Endothelial cell of umbilical vein (primary cell): ENCODE measurements around the gene OSBPL9. TPM values are rescaled to one million over a fixed set of nuclear protein-coding genes. Genes with fewer than 3 reads are reported as not detected.
"Not testable (repeated sequence)": the region's sequence is repeated elsewhere in the genome, so short reads cannot be mapped to it uniquely, and the experiment has no call there.

ENCODE experiments used
- BruUV-seq: library from RNA; stranded (reverse); fragments of 400-500 nt; replicated peaks from 2 replicates; lab custom pipeline; 2021; lab: Mats Ljungman, UMichigan
- CTCF ChIA-PET: fragments of 300-600, 350-600 bp; sonication (Branson Sonifier 250); formaldehyde crosslinking; loops from one replicate; lab custom pipeline; 2021; ENCODE audit warnings: antibody characterized with exemption, inconsistent platforms; lab: Charles Lee
- POLR2A ChIA-PET: fragments of 300-600, 350-600 bp; sonication (Branson Sonifier 250); formaldehyde crosslinking; loops from one replicate; lab custom pipeline; 2021; ENCODE audit warnings: antibody characterized with exemption, inconsistent platforms; lab: Charles Lee
- DNase-seq: peaks from one replicate; pipeline ENCODE4 v3.0.0-alpha.2; 2011; ENCODE audit warnings: low read depth, low spot score
- FAIRE-seq: peaks from 2 replicates; lab custom pipeline; 2011; peaks lifted over from hg19 to GRCh38; lab: Jason Lieb, UNC
- H2AFZ ChIP-seq: 2 replicates; pipeline ENCODE4 v1.6.0; 2012; ENCODE audit warnings: low read depth, low read length, control low read depth, inconsistent platforms
- H3K27ac ChIP-seq: 2 replicates; pipeline ENCODE4 v1.5.1; 2011; ENCODE audit warnings: low read depth, mild to moderate bottlenecking, control low read depth, low read length, moderate library complexity; ENCODE audit not compliant: insufficient read depth
- H3K27me3 ChIP-seq, 2 experiments: 2 replicates each; pipeline versions ENCODE4 v1.6.0 to v1.6.1; 2011; ENCODE audit warnings: low read length in 2 of 2, mixed read lengths in 1 of 2; ENCODE audit not compliant: control insufficient read depth in 2 of 2, insufficient read depth in 2 of 2
- H3K36me3 ChIP-seq, 2 experiments: 2 replicates in 1 of 2; 3 replicates in 1 of 2; pipeline ENCODE4 v1.5.1; 2011; ENCODE audit warnings: low read length in 2 of 2, mild to moderate bottlenecking in 1 of 2, moderate library complexity in 1 of 2; ENCODE audit not compliant: control insufficient read depth in 2 of 2, insufficient read depth in 2 of 2; ENCODE audit errors: extremely low read depth in 1 of 2
- H3K4me1 ChIP-seq: 3 replicates; pipeline ENCODE4 v1.5.1; 2011; ENCODE audit warnings: mild to moderate bottlenecking, low read length; ENCODE audit not compliant: control insufficient read depth, insufficient read depth; ENCODE audit errors: extremely low read depth
- H3K4me2 ChIP-seq: 2 replicates; pipeline ENCODE4 v1.6.1; 2011; ENCODE audit warnings: low read length, control low read depth, mixed read lengths; ENCODE audit not compliant: insufficient read depth
- H3K4me3 ChIP-seq, 3 experiments: fragments of 200-600 bp in 1 of 3; sonication (generic), shearing (Covaris generic) in 1 of 3; replicated peaks in 1 of 3; 2 replicates each; pipeline ENCODE4 v1.5.1; 2011 to 2016; ENCODE audit warnings: control low read depth in 3 of 3, low read length in 3 of 3, mild to moderate bottlenecking in 2 of 3, inconsistent platforms in 1 of 3, low read depth in 1 of 3, moderate library complexity in 1 of 3; ENCODE audit not compliant: insufficient read depth in 1 of 3
- H3K79me2 ChIP-seq: 2 replicates; pipeline ENCODE4 v1.6.0; 2012; ENCODE audit warnings: low read length, inconsistent platforms; ENCODE audit not compliant: control insufficient read depth, insufficient read depth
- H3K9ac ChIP-seq: replicated peaks from 2 replicates; pipeline ENCODE3; 2011; ENCODE audit warnings: low read length, control low read depth; ENCODE audit not compliant: insufficient read depth; ENCODE audit errors: extremely low read depth
- H3K9me1 ChIP-seq: replicated peaks from 3 replicates; pipeline ENCODE4 v1.6.0; 2011; ENCODE audit warnings: mild to moderate bottlenecking, low read length; ENCODE audit not compliant: control insufficient read depth, insufficient read depth; ENCODE audit errors: extremely low read depth
- H3K9me3 ChIP-seq: replicated peaks from 2 replicates; pipeline ENCODE4 v1.5.1; 2012; ENCODE audit warnings: low read length, inconsistent platforms; ENCODE audit not compliant: control insufficient read depth, insufficient read depth
- H4K20me1 ChIP-seq: replicated peaks from 2 replicates; pipeline ENCODE3; 2011; ENCODE audit warnings: mild to moderate bottlenecking, low read length; ENCODE audit not compliant: control insufficient read depth, insufficient read depth; ENCODE audit errors: extremely low read depth
- CTCF ChIP-seq, 2 donors: IDR thresholded peaks; 1 replicate in 1 of 2; 2 replicates in 1 of 2; pipeline ENCODE4 v1.5.1; 2011; ENCODE audit warnings: low read length in 2 of 2, mild to moderate bottlenecking in 2 of 2, moderate library complexity in 2 of 2, control low read depth in 1 of 2, inconsistent platforms in 1 of 2, low read depth in 1 of 2; ENCODE audit not compliant: insufficient read depth in 1 of 2; ENCODE audit errors: extremely low read depth in 1 of 2
- EZH2 ChIP-seq: IDR thresholded peaks from 2 replicates; pipeline ENCODE4 v1.6.1; 2012; ENCODE audit warnings: borderline replicate concordance, low read depth, mild to moderate bottlenecking, moderate library complexity, low read length, inconsistent platforms; ENCODE audit not compliant: severe bottlenecking
- FOS ChIP-seq: IDR thresholded peaks from 2 replicates; pipeline ENCODE4 v1.6.1; 2011; ENCODE audit warnings: mild to moderate bottlenecking, low read length, moderate library complexity, borderline replicate concordance; ENCODE audit not compliant: insufficient read depth
- GATA2 ChIP-seq: IDR thresholded peaks from 2 replicates; pipeline ENCODE4 v1.7.0; 2011; ENCODE audit warnings: low read depth, mild to moderate bottlenecking, moderate library complexity, mixed read lengths, low read length; ENCODE audit not compliant: insufficient read length, insufficient read depth
- JUN ChIP-seq: IDR thresholded peaks from 2 replicates; pipeline ENCODE4 v1.6.1; 2011; ENCODE audit warnings: borderline replicate concordance, low read depth; ENCODE audit not compliant: insufficient read length, insufficient read depth
- MAX ChIP-seq: IDR thresholded peaks from 2 replicates; pipeline ENCODE4 v1.6.1; 2011; ENCODE audit not compliant: insufficient read depth, insufficient read length
- MYC ChIP-seq: IDR thresholded peaks from one replicate; pipeline ENCODE4 v1.6.1; 2011; ENCODE audit warnings: mild to moderate bottlenecking, low read depth, low read length
- POLR2A ChIP-seq: IDR thresholded peaks from 2 replicates; pipeline ENCODE4 v1.6.1; 2012; ENCODE audit warnings: low read depth, mild to moderate bottlenecking, control low read depth, low read length
- POLR2AphosphoS5 ChIP-seq: IDR thresholded peaks from 2 replicates; pipeline ENCODE4 v1.6.1; 2012; ENCODE audit warnings: low read depth, mild to moderate bottlenecking, control low read depth, low read length, moderate library complexity; ENCODE audit not compliant: insufficient read depth
- dilution Hi-C: fragments of 300-500 bp; cut with MboI; formaldehyde crosslinking; loops from one replicate; pipeline ENCODE4 v1.15.0; 2019; ENCODE audit warnings: low sequenced_read_pairs; ENCODE audit not compliant: extremely low pct_ligation_motif_present
- intact Hi-C: fragments of 100-400 bp; cut with micrococcal nuclease; formaldehyde crosslinking; loops from one replicate; pipeline ENCODE4 v1.10.0; 2022
- polyA plus RNA-seq, 4 experiments: library from polyadenylated mRNA; depleted of rRNA in 3 of 4; stranded (reverse) in 3 of 4; unstranded in 1 of 4; fragments of >200 nt; gene quantifications; 2 replicates each; pipeline versions ENCODE4 v1.2.1 to v1.2.3, GENCODE V29; 2011 to 2012; ENCODE audit warnings: missing spikeins in 1 of 4
- total RNA-seq: library from RNA; stranded (reverse); gene quantifications from 2 replicates; pipeline ENCODE4 v1.2.3, GENCODE V29; 2021

Gene OSBPL9
- total and polyA plus RNA-seq, 2 donors (not counting 3 experiments of a cell fraction or from before 2014, with no cell fraction given), result 46.2 to 80.3 TPM

- Histone ChIP-seq H3K79me2 (peaks cover 2% of the 10 kb centered on the region), H3K27ac (no peak overlapping the region), H3K27me3 (no peaks in the 10 kb centered on the region), H4K20me1 (no peaks in the 10 kb centered on the region), H3K4me1 (peaks cover 3% of the 10 kb centered on the region), H3K4me3 (no peak overlapping the region), H3K36me3 (no peaks in the 10 kb centered on the region), H3K9me1 (no peaks in the 10 kb centered on the region), H2AFZ (no peak overlapping the region), H3K9ac (no peak overlapping the region), H3K4me2 (no peak overlapping the region), H3K9me3 (no peaks in the 10 kb centered on the region)
- intact Hi-C loops, result no loop called here
- POLR2A ChIA-PET, result no interaction called here
- no peak for TF ChIP-seq MAX
- no peak for TF ChIP-seq CTCF (IDR thresholded peaks at IDR 0.05; ENCODE audit: extremely low read depth in 1 of 2, insufficient read depth in 1 of 2, low read depth in 1 of 2, low read length in 2 of 2)
- TF ChIP-seq EZH2, result no peak
- TF ChIP-seq FOS, result no peak
- TF ChIP-seq JUN, result no peak
- TF ChIP-seq POLR2AphosphoS5, result no peak
- TF ChIP-seq POLR2A, result no peak
- no peak for TF ChIP-seq MYC
- no peak for TF ChIP-seq GATA2
- DNase-seq, result no peak
- BruUV-seq, result no TSS peak
- dilution Hi-C loops, result no loop called here
- CTCF ChIA-PET, result interaction anchor here (1.0 to 1.6 kb wide), 3 partner anchors 35 to 89 kb away, joined by 3 to 5 read pairs (median 3); no protein-coding TSS in a partner anchor
- no peak for FAIRE-seq
These were observed 82.5 kb downstream of the OSBPL9 start for GRCh38 chr1:51699391-51699790.

GRCh38 chr1:51701782-51702181 is 84.9 kb downstream of the OSBPL9 start:
- intact Hi-C loops, H3K79me2 ChIP-seq, H3K9me3 ChIP-seq, H3K4me3 ChIP-seq, BruUV-seq, DNase-seq, POLR2A ChIA-PET, H3K4me1 ChIP-seq, H3K27me3 ChIP-seq, H3K9me1 ChIP-seq, H4K20me1 ChIP-seq, dilution Hi-C loops, H3K27ac ChIP-seq, H3K36me3 ChIP-seq, CTCF ChIA-PET, H3K9ac ChIP-seq, H3K4me2 ChIP-seq, H2AFZ ChIP-seq, FAIRE-seq: not testable (repeated sequence)

- CTCF ChIA-PET, H3K36me3 ChIP-seq, POLR2A ChIA-PET, H3K4me2 ChIP-seq, FAIRE-seq, H3K27me3 ChIP-seq, H3K4me3 ChIP-seq, H3K9ac ChIP-seq, H3K79me2 ChIP-seq, H2AFZ ChIP-seq, H4K20me1 ChIP-seq, BruUV-seq, H3K27ac ChIP-seq, H3K9me1 ChIP-seq, dilution Hi-C loops, H3K9me3 ChIP-seq, DNase-seq, H3K4me1 ChIP-seq, intact Hi-C loops: not testable (repeated sequence)
These were observed 85.3 kb downstream of the OSBPL9 start for GRCh38 chr1:51702220-51702619.
